H9 (cell line): ENCODE data around the gene ZBTB44. TPM values are rescaled to one million over a fixed set of nuclear protein-coding genes. Genes with fewer than 3 reads are reported as not detected.

Experiments
- DNase-seq: peaks from one replicate; pipeline ENCODE4 v3.0.0-alpha.2; 2017
- H2AFZ ChIP-seq: one replicate; pipeline ENCODE4 v1.6.1; 2013; ENCODE audit warnings: mild to moderate bottlenecking, low read length, control low read depth, moderate library complexity
- H2AK5ac ChIP-seq: 2 replicates; pipeline ENCODE4 v1.6.1; 2013; ENCODE audit warnings: low read length, control low read depth, mixed read lengths; ENCODE audit not compliant: insufficient read length
- H2BK120ac ChIP-seq: one replicate; pipeline ENCODE4 v1.6.1; 2013; ENCODE audit warnings: low read depth, mild to moderate bottlenecking, low read length, control low read depth, inconsistent platforms; ENCODE audit not compliant: poor library complexity, severe bottlenecking
- H2BK12ac ChIP-seq: 2 replicates; pipeline ENCODE4 v1.6.1; 2013; ENCODE audit warnings: low read length, control low read depth, mixed read lengths, low read depth; ENCODE audit not compliant: insufficient read length
- H2BK15ac ChIP-seq: 2 replicates; pipeline ENCODE4 v1.6.1; 2013; ENCODE audit warnings: low read depth, low read length, control low read depth
- H2BK20ac ChIP-seq: one replicate; pipeline ENCODE4 v1.6.1; 2013; ENCODE audit warnings: low read depth, mild to moderate bottlenecking, low read length, control low read depth, inconsistent platforms; ENCODE audit not compliant: poor library complexity, severe bottlenecking
- H2BK5ac ChIP-seq: 2 replicates; pipeline ENCODE4 v1.6.1; 2013; ENCODE audit warnings: low read length, control low read depth, mixed read lengths; ENCODE audit not compliant: insufficient read length
- H3K14ac ChIP-seq: 2 replicates; pipeline ENCODE4 v1.6.1; 2013; ENCODE audit warnings: low read length, control low read depth; ENCODE audit not compliant: insufficient read depth
- H3K18ac ChIP-seq: 2 replicates; pipeline ENCODE4 v1.6.1; 2013; ENCODE audit warnings: low read depth, mild to moderate bottlenecking, mixed read lengths, low read length, control low read depth; ENCODE audit not compliant: insufficient read length
- H3K23ac ChIP-seq: 2 replicates; pipeline ENCODE4 v1.6.1; 2013; ENCODE audit warnings: low read length, control low read depth, mixed read lengths, low read depth; ENCODE audit not compliant: insufficient read length
- H3K23me2 ChIP-seq: 2 replicates; pipeline ENCODE4 v1.6.1; 2013; ENCODE audit warnings: low read depth, mild to moderate bottlenecking, mixed read lengths, low read length, control low read depth; ENCODE audit not compliant: insufficient read length, poor library complexity, severe bottlenecking
- H3K27ac ChIP-seq: 2 replicates; pipeline ENCODE4 v1.5.1; 2013; ENCODE audit warnings: low read length, control low read depth, mixed read lengths, low read depth; ENCODE audit not compliant: insufficient read length
- H3K27me3 ChIP-seq: 2 replicates; pipeline ENCODE4 v1.6.1; 2013; ENCODE audit warnings: low read length, control low read depth, inconsistent platforms; ENCODE audit not compliant: insufficient read depth
- H3K4ac ChIP-seq: 2 replicates; pipeline ENCODE4 v1.6.1; 2013; ENCODE audit warnings: low read depth, mild to moderate bottlenecking, control low read depth, inconsistent platforms, low read length, moderate library complexity
- H3K4me1 ChIP-seq: 2 replicates; pipeline ENCODE4 v1.6.1; 2013; ENCODE audit warnings: low read length, control low read depth, inconsistent platforms; ENCODE audit not compliant: insufficient read depth
- H3K4me2 ChIP-seq: 2 replicates; pipeline ENCODE4 v1.6.1; 2013; ENCODE audit warnings: low read length, control low read depth, mixed read lengths; ENCODE audit not compliant: insufficient read length, insufficient read depth
- H3K56ac ChIP-seq: 2 replicates; pipeline ENCODE4 v1.6.1; 2013; ENCODE audit warnings: low read depth, mild to moderate bottlenecking, mixed read lengths, low read length, control low read depth; ENCODE audit not compliant: insufficient read length
- H3K79me1 ChIP-seq: 2 replicates; pipeline ENCODE4 v1.6.1; 2013; ENCODE audit warnings: low read depth, mild to moderate bottlenecking, moderate library complexity, low read length, control low read depth, inconsistent platforms; ENCODE audit not compliant: insufficient read depth, poor library complexity, severe bottlenecking
- H3K79me2 ChIP-seq: 2 replicates; pipeline ENCODE4 v1.6.1; 2013; ENCODE audit warnings: low read length, control low read depth, inconsistent platforms; ENCODE audit not compliant: insufficient read depth
- H3K9ac ChIP-seq: 2 replicates; pipeline ENCODE4 v1.6.1; 2013; ENCODE audit warnings: low read length, control low read depth, mixed read lengths; ENCODE audit not compliant: insufficient read length; ENCODE audit errors: extremely low read depth
- H3K9me3 ChIP-seq: one replicate; pipeline ENCODE4 v1.6.1; 2013; ENCODE audit warnings: low read depth, low read length, inconsistent platforms; ENCODE audit not compliant: control insufficient read depth
- H3T11ph ChIP-seq: one replicate; pipeline ENCODE4 v1.6.1; 2013; ENCODE audit warnings: mild to moderate bottlenecking, low read length, control low read depth, inconsistent platforms
- H4K20me1 ChIP-seq: one replicate; pipeline ENCODE4 v1.6.1; 2013; ENCODE audit not compliant: control insufficient read depth, insufficient read length, insufficient read depth
- H4K5ac ChIP-seq: 2 replicates; pipeline ENCODE4 v1.6.1; 2013; ENCODE audit warnings: low read depth, mild to moderate bottlenecking, mixed read lengths, low read length, control low read depth; ENCODE audit not compliant: insufficient read length
- H4K8ac ChIP-seq: replicated peaks from 2 replicates; pipeline ENCODE4 v1.6.1; 2013; ENCODE audit warnings: low read length, control low read depth, mixed read lengths, low read depth; ENCODE audit not compliant: insufficient read length
- H4K91ac ChIP-seq: 2 replicates; pipeline ENCODE4 v1.6.1; 2013; ENCODE audit warnings: low read depth, mild to moderate bottlenecking, moderate library complexity, mixed read lengths, low read length, control low read depth; ENCODE audit not compliant: insufficient read length
- H3K27ac Mint-ChIP-seq, 3 experiments: 2 replicates in 2 of 3; 3 replicates in 1 of 3; pipeline ENCODE4 v1.8.0; 2020 to 2021; ENCODE audit warnings: mixed read lengths in 3 of 3, mild to moderate bottlenecking in 1 of 3, moderate library complexity in 1 of 3
- H3K27me3 Mint-ChIP-seq: 2 replicates; pipeline ENCODE4 v1.8.0; 2021; ENCODE audit warnings: low read depth, mild to moderate bottlenecking, moderate library complexity, mixed read lengths
- H3K36me3 Mint-ChIP-seq, 3 experiments: 2 replicates in 2 of 3; 3 replicates in 1 of 3; pipeline ENCODE4 v1.8.0; 2020 to 2021; ENCODE audit warnings: low read depth in 3 of 3, mixed read lengths in 3 of 3; ENCODE audit not compliant: insufficient read depth in 1 of 3
- H3K4me1 Mint-ChIP-seq, 2 experiments: 2 replicates each; pipeline ENCODE4 v1.8.0; 2020; ENCODE audit warnings: mixed read lengths in 2 of 2
- H3K4me3 Mint-ChIP-seq, 2 experiments: 2 replicates in 1 of 2; 3 replicates in 1 of 2; pipeline ENCODE4 v1.8.0; 2020 to 2021; ENCODE audit warnings: mild to moderate bottlenecking in 2 of 2, mixed read lengths in 2 of 2, moderate library complexity in 1 of 2
- H3K9me3 Mint-ChIP-seq, 2 experiments: 2 replicates in 1 of 2; 3 replicates in 1 of 2; pipeline ENCODE4 v1.8.0; 2020; ENCODE audit warnings: mild to moderate bottlenecking in 2 of 2, mixed read lengths in 2 of 2, moderate library complexity in 1 of 2
- CTCF ChIP-seq: fragments of 200-600 bp; sonication (generic); conservative IDR thresholded peaks from 3 replicates; pipeline ENCODE4 v1.8.0; 2021; ENCODE audit warnings: antibody characterized with exemption, mild to moderate bottlenecking
- WGBS: extraction: QIAGEN DNeasy Blood & Tissue Kit; methylation state at CpG from one replicate; pipeline ENCODE4 v1.1.7; 2013; ENCODE audit warnings: missing lambda C conversion rate, low lambda C conversion rate, mixed read lengths; ENCODE audit not compliant: insufficient read length; ENCODE audit errors: extremely low coverage; 5-methylcytosine and 5-hydroxymethylcytosine counted together
- total RNA-seq: library from RNA; stranded (reverse); gene quantifications from 2 replicates; pipeline ENCODE4 v1.2.1, GENCODE V29; 2021

ZBTB44 gene
- total RNA-seq, 1 experiment from 2014 or later = 67.7 TPM

GRCh38 chr11:130216221-130216550, 98.5 kb downstream of the ZBTB44 start:
- H4K5ac ChIP-seq = no peak overlapping the region
- H3K14ac ChIP-seq = no peak overlapping the region
- H3K27ac ChIP-seq = no peak overlapping the region
- no peak overlapping the region for H2AFZ ChIP-seq
- H3K23ac ChIP-seq = no peak overlapping the region
- DNase-seq = no peak
- H3K79me1 ChIP-seq = no peaks in the 10 kb centered on the region
- H4K20me1 ChIP-seq = no peaks in the 10 kb centered on the region
- no peak overlapping the region for H4K91ac ChIP-seq
- no peaks in the 10 kb centered on the region for H3K9me3 ChIP-seq
- H3K27me3 Mint-ChIP-seq = peaks cover 4% of the 10 kb centered on the region
- no peaks in the 10 kb centered on the region; a peak in 1 of 7 replicates for H3K36me3 Mint-ChIP-seq
- no peaks in the 10 kb centered on the region for H3K27me3 ChIP-seq
- no peaks in the 10 kb centered on the region; the same call in 1 of the 2 replicates for H3K4me1 ChIP-seq
- no peak overlapping the region for H3K9ac ChIP-seq
- H3K56ac ChIP-seq = no peak overlapping the region
- no peak overlapping the region; a peak in 1 of 7 replicates for H3K27ac Mint-ChIP-seq
- H2BK5ac ChIP-seq = no peak overlapping the region
- H3K23me2 ChIP-seq = no peaks in the 10 kb centered on the region
- no CpG with 5 or more reads among the region's 4 CpGs for WGBS
- no peak overlapping the region for H2BK120ac ChIP-seq
- H2BK15ac ChIP-seq = no peak overlapping the region
- no peak overlapping the region for H3T11ph ChIP-seq
- H3K4me2 ChIP-seq = no peak overlapping the region
- H3K9me3 Mint-ChIP-seq = no peaks in the 10 kb centered on the region; a peak in 1 of 5 replicates
- H3K4me3 Mint-ChIP-seq = no peak overlapping the region
- H2BK20ac ChIP-seq = no peak overlapping the region
- no peak overlapping the region for H3K4ac ChIP-seq
- no peaks in the 10 kb centered on the region for H3K79me2 ChIP-seq
- no peak overlapping the region for H4K8ac ChIP-seq
- no peak for TF ChIP-seq CTCF
- H3K18ac ChIP-seq = no peak overlapping the region
- H2BK12ac ChIP-seq = no peak overlapping the region
- H2AK5ac ChIP-seq = no peak overlapping the region
- peaks cover 21 to 22% of the 10 kb centered on the region in 2 experiments for H3K4me1 Mint-ChIP-seq
